HG02642 (cell line): ENCODE measurements around the gene NOP53.
"Not testable (repeated sequence)": the region's sequence is repeated elsewhere in the genome, so short reads cannot be mapped to it uniquely, and the experiment has no call there.

Source experiments
- ATAC-seq: cut with Tn5 transposase; IDR thresholded peaks from one replicate; pipeline ENCODE4 v1.9.1; 2021; ENCODE audit warnings: mild to moderate bottlenecking; ENCODE audit not compliant: unreplicated experiment, poor library complexity

Gene NOP53

DNA sequence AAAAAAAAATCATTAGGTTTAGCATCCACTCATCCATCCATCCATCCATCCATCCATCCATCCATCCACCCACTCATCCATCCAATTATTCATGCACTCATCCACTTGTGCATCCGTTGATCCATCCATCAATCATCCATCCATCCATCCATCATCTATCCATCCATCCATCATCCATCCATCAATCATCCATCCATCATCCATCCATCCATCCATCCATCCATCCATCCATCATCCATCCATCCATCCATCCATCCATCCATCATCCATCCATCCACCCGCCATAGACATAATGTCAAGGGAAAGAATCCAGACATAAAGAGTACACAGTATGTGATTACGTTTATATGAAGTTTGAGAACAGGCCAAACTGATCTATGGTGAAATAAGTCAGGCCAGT lies 24.2 kb downstream of the NOP53 start:
- no peak for ATAC-seq

DNA sequence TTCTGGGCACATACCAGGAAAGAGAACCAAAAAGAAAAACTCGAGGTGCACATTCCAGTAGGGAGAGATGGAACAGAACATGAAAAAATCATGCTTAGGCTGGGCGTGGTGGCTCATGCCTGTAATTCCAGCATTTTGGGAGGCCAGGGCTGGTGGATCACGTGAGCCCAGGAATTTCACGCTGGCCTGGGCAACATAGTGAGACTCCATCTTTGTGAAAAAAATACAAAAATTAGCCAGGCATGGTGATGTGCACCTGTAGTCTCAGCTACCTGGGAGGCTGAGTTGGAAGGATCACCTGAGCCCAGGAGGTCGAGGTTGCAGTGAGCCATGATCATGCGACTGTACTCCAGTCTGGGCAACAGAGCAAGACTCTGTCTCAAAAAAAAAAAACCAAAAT lies 25.9 kb downstream of the NOP53 start:
- ATAC-seq, result not testable (repeated sequence)

DNA sequence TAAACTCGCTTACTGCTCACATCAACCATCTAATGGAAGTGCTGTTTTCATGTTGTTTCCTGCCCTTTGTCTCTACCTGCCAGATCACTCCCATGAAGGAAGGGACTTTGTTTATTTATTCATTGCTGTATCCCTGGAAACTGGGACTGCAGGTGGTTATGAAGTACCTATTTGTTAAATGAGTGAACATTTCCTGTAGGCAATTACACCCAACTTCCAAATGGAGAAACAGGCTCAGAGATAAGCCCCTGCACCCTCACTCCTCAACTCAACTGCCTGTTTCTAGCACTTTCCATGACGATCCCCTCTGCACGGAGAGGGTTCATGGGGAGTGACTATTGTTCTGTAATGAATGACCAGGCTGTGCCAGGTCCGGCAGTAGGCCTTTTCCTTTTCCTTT lies 31.2 kb downstream of the NOP53 start:
- no peak for ATAC-seq

DNA sequence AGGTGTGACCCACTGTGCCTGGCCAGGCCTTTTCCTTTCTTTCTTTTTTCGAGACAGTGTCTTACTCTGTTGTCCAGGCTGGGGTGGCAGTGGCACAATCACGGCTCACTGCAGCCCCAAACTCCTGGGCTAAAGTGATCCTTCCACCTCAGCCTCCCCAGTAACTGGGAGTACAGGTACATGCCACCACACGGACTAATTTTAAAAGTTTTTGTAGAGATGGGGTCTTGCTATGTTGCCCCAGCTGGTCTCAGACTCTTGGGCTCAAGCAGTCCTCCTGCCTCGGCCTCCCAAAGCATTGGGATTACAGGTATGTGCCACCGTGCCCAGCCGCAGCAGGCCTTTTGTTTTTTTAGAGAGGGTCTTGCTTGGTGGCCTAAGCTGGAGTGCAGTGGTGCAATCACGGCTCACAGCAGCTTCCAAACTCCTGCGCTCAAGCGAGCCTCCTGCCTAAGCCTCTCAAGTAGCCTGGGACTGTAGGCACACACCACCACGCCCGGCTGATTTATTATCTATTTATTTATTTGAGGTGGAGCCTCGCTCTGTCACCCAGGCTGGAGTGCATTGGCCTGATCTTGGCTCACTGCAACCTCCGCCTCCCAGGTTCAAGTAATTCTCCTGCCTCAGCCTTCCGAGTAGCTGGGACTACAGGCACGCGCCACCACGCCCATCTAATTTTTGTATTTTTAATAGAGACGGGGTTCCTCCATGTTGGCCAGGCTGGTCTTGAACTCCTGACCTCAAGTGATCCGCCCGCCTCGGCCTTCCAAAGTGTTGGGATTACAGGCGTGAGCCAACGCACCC lies 32.1 kb downstream of the NOP53 start:
- not testable (repeated sequence) for ATAC-seq

DNA sequence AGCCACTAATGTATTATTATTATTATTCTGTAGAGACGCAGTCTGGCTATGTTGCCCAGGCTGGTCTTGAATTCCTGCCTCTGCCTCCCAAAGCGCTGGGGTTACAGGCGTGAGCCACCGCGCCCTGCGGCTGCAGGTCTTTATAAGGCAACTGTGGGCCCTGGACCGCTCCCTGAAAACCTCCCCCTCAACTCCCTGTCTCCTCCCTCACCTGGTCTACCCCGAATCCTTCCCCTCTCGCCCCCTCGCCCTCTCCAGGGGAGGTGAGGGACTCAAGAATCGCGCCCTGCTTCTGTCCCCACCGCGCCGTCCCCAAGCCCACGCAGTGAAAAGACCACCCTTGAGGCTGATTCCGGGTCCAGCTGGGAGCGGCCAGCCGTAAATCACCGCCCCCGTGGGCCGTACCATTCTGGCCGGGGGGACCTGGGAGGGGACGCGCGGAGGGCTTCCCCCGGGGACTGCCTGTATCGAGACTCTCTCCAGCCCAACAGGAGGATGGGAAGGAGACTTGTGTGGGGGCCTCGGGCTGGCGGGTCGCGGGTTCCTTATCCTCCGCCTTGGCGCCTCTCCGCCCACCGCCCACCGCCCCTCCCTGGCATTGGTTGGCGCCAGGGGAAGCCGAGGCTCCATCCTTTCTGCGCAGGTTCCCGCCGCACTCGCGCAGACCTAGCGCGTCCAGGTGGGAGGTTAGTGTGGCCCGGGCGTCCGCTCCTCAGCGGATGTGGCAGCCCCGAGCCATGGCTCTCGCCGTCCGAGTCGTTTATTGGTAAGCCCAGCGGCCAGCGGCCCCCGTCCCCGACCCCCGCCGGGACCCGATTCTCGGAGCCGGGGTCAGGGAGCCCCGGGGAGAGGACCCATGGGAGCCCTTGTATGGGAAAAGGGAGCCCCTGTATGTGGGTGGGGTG lies 33.0 kb downstream of the NOP53 start, which contains the start of gene SELENOW:
Gene SELENOW (plus strand): TSS at position 655 of the 905 bp plus-strand sequence. CDS start 83 bp downstream, at position 738.
- peak; percentile 88 for ATAC-seq

DNA sequence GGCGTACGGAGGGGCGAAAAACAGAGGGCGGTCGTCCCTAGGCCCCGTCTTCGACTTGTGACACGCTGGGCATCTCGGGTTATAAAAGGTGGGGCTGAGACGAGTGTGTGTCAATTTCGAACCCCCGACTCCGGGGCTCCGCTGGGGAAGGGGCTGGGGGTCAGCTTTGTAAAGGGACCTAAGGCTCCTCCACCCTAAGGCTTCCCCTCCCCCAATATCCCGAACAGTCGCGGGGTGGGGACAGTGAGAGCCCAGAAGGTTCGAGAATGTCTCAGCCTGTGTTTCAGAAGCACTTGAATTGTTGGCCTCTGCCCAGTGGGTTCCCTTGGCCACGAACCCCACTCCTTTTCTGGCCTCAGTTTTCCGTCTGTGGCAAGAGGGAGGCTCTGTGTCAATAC lies 33.6 kb downstream of the NOP53 start:
- no peak for ATAC-seq

DNA sequence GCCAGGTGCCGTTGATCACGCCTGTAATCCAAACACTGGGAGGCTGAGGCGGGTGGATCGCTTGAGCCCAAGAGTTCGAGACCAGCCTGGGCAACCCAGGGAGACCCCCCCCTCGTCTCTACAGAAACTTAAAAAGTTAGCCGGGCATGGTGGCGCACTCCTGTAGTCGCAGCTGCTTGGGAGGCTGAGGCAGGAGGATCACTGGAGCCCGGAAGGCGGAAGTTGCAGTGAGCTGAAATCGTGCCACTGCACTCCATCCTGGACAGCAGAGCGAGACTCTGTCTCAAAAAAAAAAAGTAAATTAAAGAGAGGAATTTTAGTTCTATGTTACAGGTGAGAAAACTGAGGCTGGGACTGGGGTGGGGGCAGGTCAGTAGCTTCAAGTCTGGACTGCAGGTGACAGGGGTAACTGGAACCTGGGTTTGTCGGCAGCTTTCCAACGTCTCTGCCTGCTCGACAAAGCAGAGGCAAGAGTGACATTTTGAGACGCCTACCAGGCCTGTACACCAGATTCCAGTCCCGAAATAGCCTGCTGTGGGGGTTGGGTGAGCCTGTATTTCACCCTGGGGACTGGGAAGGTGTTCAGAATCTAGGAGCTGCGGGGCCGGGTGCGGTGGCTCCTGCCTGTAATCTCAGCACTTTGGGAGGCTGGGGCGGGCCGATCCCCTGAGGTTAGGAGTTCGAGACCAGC lies 34.3 kb downstream of the NOP53 start:
- ATAC-seq, result no peak

DNA sequence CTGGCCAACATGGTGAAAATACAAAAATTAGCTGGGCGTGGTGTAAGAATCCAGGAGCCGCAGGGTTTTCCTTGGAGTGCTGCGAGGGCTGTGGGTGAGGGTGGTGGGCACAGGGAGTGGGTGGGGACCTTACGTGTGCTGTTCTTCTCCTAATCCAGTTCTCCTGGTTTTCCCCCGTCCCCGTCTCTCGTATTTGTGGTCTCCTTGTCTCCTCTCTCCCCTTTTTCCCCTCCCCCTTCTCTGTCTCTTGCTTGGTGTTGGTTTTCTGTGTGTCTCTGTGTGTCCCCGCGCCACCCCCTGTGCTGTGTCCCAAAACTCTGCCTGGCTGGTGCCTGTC lies 34.8 kb downstream of the NOP53 start:
- ATAC-seq, result no peak

DNA sequence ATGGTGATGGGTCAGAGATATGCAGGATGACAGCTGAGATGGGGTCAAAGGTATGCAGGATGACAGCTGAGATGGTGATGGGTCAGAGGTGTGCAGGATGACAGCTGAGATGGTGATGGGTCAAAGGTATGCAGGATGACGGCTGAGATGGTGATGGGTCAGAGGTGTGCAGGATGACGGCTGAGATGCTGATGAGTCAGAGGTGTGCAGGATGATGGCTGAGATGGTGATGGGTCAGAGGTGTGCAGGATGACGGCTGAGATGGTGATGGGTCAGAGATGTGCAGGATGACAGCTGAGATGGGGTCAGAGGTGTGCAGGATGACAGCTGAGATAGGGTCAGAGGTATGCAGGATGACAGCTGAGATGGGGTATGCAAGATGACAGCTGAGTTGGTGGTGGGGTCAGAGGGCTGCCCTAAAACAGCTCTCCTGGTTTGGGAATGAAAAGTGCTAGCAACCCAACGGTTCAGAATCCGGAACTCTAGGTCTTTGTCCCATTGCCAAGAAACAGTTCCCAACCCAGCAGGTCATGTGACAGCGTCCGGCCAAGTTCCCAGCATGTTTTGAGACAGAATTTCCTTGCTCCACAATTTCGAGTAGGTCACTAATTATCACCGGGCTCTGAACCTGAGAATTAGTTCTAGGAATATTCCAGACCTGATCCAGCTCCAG lies 36.4 kb downstream of the NOP53 start:
- no peak for ATAC-seq

DNA sequence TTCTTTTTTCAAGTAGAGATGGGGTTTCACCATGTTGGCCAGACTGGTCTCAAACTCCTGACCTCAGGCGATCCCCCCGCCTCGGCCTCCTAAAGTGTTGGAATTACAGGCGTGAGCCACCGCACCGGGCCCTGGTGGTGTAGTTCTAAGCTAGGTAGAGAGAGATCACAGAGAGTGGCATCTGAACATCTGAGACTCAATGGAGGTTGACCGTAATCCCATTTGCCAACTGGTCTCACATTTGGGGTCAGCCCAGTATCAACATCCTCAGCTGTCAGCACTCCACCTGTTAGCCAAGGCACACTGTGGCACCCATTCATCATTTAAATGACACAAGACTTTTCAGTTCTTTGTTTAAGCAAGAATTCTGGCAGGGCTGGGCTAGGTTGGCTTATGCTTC lies 41.2 kb downstream of the NOP53 start:
- no peak for ATAC-seq

DNA sequence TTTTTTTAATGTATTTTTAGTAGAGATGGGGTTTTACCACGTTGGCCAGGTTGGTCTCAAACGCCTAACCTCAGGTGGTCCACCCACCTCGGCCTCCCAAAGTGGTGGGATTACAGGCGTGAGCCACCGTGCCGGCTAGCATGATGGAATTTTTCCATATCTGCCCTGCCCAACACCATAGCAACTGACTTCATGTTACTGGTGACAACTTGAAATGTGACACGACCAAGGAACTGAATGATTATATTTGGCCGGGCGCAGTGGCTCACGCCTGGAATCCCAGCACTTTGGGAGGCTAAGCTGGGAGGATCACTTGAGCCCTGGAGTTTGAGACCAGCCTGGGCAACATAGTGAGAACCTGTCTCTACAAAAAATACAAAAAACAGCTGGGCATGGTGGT lies 42.0 kb downstream of the NOP53 start:
- ATAC-seq, result not testable (repeated sequence)

DNA sequence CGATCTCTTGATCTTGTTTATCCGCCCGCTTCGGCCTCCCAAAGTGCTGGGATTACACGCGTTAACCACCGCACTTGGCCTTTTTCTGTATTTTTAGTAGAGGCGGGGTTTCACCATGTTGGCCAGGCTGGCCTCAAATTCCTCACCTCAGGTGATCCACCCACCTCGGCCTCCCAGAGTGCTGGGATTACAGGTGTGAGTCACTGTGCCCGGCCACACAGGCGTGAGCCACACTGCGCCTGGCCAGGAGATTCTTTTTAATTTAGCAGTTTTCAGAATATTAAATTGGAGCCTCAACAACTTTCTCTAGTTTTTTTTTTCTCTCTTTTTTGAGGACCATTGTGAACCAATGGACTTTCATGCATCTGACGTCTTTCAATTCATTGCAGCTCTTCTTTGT lies 44.5 kb downstream of the NOP53 start:
- ATAC-seq, result not testable (repeated sequence)

DNA sequence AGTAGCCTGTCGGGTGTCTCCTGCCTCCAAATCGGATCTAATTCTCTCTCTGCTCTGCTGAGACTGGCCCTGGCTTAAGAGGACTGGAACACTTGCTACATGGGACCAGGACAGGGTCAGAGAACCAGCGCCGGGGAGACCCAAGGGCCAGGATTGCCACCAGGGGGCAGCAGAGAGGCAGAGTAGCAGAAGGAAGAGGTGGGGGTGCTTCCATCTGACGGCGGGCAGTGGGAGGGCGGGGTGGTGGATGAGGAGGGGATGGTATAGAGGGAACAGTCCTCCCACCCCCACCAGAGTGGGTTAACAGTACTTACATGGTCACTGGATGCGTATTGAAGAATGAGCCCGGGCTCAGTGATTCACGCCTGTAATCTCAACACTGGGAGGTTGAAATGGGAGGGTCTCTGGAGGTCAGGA lies 45.1 kb downstream of the NOP53 start:
- peak; percentile 43 for ATAC-seq

DNA sequence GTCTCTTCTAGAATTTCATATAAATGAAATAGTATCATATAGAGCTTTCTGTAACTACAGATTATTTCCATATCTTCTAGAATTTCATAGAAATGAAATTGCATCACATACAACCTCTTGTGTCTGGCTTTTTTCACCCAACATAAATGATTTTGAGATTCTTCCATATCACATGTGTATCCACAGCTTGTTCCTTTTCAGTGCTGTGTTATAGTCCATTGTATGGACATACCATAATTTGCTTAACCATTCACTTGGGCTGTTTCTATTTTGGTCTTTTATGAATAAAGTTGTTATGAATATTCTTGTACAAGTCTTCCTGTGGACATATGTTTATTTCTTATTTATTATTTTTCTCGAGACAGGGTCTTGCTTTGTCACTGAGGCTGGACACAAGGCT lies 47.3 kb downstream of the NOP53 start:
- no peak for ATAC-seq

DNA sequence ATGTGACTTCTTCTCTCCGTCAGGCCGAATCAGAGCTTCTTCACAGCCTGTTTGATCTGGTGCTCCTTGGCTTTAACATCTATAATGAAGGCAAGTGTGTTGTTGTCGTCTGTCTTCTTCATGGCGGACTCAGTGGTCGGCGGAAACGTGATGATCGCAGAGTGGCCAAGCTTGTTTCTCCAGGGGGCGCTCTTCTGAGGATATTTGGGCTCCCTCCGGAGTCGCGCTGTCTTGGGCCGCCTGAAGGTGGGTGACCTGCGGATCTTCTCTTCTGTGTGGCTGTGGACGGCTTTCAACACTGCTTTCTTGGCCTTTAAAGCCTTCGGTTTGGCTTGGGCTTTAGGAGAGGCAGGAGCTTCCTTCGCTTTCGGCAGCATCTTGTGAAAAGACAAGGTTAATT lies 49.2 kb downstream of the NOP53 start:
- no peak for ATAC-seq

DNA sequence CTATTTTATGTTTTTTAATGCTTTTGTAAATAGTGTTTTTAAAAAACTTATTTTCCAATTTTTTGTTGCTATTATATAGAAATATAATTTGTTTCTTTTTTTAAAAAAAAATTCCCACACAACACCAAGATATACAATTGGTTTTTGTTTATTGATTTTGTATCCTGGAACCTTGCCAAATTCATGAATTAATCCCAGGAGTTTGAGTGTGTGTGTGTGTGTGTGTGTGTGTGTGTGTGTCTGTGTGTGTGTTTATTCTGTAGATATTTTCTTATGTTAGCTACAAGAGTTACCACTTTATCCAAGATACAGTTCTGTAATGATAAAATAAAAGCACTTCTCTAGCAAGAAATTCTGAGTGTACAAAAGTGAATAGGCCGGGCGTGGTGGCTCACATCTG lies 51.4 kb downstream of the NOP53 start:
- no peak for ATAC-seq

DNA sequence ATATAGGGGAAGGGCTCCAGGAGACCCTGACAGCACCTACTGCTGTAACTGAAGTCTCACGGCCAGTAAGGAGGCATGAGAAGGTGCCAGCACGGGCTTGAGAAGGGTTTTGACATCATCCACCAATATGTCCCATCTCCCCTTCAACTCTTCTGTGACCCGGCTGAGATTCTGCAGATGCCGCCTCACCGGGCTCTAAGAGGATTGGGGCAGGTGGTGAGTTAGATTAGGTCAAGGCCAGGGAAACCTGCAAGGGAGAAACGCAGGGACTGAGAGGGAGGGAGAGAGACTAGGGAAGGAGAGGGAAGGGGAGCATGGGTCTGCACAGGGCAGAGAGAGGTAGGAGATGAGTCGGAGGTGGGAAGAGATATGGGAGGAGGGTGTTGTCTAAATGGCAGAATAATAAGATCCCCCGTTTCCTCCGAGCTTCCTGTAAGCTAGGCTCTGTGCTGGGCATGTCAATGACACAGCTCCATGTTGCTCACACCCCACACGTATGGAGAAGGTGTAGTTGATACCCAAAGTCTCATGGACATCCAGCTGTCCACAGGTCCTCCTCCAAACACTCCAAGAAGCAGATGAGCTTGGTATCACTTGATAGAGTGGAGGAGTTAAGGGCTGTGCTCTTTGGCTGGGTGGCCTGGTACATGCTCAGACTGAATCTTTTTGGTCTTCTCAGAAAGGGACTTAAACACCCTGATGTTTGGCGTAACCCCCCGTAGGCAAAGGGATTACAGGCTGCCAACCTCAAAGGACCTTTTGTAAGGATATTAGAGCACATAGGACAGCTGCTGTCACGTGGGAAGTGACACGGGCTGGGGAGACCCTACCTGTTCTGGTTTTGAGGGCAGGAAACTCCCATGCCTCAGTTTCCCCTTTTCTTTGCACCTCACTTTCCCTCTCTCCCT lies 52.9 kb downstream of the NOP53 start:
- no peak for ATAC-seq

DNA sequence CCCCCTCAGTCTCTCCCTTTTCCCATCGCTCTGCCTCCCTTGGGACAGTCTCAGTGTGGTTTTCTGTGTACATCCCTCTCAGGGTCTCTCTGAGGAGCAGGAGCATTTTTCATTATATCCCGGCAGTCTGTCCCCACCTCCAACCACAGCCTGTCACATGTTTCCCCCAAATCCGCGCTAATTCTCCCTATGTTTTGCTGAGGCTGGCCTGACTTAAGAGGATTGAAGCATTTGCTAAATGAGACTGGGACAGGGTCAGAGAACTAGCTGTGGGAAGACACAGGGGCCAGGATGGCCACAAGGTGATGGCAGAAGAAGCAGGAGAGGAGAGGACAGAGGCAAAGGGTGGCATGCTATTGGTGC lies 53.5 kb downstream of the NOP53 start:
- no peak for ATAC-seq

DNA sequence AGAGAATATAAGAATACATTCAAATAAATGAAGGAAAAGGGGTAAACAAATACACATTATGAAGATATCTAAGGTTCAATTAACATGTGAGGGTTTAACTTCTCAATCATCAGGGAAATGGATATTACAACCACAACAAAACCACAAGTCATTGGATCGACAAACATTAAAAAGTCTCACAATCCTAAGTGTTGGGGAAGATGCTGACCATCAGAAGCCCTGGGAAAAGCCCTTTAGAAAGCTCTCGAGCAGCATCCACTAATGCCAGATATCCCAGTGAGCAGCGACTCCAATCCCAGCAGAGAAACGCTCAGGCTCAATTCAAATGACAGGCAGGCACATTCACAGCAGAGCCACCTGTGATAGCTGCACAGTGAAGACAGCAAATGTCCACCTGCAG lies 55.9 kb downstream of the NOP53 start:
- ATAC-seq, result no peak
